Stimulated activated CD8-positive, alpha-beta memory T cell treated with anti-CD3 and anti-CD28 coated beads, Interleukin-4, amount 100 ng/mL, for 24 hours (primary cell): ENCODE data around the gene GNLY.
"Not testable (repeated sequence)": the region's sequence is repeated elsewhere in the genome, so short reads cannot be mapped to it uniquely, and the experiment has no call there.

ENCODE experiments used
- DNase-seq: peaks from one replicate; pipeline ENCODE4 v3.0.0-alpha.2; 2020; ENCODE audit warnings: low read depth

GNLY gene

DNA sequence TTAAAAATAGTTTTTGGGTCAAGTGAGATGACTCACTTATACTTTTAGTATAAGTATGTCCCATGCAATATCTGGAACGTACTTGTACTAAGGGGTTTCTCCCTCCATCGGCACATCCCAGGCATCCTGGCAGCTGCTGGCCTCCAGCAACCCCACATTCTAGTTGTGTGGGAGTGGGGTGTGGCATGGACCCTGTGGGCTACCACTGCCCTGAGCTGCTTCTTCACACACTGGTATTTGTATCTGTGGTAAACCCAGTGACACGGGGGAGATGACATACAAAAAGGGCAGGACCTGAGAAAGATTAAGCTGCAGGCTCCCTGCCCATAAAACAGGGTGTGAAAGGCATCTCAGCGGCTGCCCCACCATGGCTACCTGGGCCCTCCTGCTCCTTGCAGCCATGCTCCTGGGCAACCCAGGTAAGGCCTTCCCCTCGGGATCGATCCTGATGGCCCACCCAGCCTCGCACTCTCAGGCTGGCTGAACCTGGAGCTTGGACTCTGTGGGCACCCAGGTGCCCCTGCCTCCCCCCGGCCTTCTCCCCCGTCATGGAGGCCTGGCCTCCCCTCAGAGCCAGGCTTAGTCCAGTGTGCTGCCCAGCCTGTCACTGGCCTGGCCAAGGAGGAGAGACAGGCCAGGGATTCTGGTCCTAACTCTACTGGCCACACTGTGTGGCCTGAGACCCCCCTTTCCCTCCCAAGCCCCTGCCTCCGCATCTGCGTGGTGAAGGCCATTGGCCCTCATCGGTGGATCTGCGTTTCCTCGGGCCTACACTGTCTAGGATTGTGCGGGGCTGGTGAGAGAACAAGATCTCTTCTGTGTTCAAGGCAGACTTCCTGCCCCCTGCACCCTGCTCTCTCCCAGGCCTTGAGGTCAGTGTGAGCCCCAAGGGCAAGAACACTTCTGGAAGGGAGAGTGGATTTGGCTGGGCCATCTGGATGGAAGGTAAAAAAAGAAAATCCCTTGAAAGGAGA lies at the start of gene GNLY:
Gene GNLY, plus strand, starts transcription at position 307 of the 974 bp plus-strand sequence. Its CDS starts 61 bp downstream, at position 368.
- no peak for DNase-seq

DNA sequence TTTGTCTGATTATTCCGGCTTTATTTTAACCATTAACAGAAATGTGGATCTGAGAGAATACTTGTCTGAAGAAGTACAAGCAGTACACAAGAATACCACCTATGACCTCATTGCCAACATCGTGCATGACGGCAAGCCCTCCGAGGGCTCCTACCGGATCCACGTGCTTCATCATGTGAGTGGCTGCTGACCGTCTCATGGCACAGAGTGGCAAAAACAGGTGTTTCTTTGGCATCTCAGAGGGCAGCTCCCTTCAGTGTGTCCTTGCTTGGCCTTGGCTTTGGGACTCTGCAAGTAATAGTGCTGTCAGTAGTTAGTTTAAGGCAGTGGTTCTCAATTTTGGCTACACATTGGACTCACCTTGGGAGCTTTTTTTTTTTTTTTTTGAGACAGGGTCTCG lies 49.2 kb upstream of the GNLY start:
- no peak for DNase-seq

DNA sequence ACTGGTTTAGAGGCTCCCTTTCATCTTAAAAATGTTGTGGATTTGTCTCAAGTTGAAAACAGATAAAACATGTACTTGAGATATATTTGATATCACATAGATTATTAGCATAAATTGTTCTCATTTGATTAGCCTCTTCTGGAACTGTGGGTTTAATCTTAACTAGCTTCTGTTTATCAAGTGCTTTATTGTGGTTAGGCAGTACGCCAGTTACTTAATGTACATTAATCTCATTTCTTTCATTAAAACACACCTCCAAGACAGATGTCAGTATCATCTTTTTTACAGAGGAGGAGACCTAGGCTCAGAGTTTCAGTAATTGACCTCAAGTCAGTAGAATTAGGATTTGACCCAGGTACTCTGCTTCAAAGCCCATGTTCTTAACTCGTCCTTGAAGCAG lies 48.0 kb upstream of the GNLY start:
- no peak for DNase-seq

DNA sequence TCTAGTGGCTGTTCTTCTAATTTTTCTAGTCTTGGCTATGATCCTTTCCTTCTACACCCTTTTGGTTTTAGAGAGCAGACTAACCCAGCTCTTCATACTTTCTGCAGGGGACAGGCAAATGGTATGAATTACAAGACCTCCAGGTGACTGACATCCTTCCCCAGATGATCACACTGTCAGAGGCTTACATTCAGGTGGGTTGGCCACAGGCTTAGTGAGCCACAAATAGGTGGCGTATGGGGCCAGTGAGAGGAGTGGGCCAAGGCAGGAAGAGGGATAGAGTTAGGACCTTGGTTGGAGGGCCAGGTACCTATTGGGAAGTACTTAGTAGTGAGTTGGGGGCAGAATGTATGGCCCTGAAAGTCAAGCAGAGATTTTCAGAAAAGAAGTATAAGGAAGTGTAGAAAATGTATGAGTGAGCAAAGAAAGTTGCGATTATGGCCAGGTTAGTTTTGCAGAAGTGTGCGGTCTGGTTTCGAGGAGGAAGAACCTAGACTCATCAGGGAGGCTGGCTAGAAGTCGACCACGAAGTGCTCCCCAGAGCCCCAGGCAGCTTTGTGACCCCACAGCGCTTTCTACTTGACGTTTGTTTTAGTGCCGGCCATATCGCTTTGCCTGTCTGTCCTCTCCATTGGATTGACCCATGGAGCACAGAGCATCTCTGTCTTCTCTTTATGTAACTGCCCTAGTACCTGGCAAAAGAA lies 46.2 kb upstream of the GNLY start:
- no peak for DNase-seq

DNA sequence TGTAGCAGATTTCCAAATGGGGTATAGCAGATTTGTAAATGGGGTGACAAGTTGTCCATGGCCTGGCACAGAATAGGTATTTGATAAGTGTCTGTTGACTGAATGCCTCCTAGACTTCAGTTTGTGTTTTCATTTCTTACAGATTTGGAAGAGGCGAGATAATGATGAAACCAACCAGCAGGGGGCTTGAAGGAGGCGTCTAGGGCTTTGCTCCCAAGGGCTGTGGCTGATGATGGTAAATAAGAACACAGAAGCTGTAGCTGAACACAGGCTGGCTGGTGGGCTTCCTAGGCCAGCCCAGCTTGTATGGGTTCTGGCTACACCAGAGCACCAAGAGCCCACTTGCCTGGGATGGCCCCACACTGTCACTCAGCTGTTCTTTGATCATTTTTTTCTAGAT lies 45.5 kb upstream of the GNLY start:
- no peak for DNase-seq

DNA sequence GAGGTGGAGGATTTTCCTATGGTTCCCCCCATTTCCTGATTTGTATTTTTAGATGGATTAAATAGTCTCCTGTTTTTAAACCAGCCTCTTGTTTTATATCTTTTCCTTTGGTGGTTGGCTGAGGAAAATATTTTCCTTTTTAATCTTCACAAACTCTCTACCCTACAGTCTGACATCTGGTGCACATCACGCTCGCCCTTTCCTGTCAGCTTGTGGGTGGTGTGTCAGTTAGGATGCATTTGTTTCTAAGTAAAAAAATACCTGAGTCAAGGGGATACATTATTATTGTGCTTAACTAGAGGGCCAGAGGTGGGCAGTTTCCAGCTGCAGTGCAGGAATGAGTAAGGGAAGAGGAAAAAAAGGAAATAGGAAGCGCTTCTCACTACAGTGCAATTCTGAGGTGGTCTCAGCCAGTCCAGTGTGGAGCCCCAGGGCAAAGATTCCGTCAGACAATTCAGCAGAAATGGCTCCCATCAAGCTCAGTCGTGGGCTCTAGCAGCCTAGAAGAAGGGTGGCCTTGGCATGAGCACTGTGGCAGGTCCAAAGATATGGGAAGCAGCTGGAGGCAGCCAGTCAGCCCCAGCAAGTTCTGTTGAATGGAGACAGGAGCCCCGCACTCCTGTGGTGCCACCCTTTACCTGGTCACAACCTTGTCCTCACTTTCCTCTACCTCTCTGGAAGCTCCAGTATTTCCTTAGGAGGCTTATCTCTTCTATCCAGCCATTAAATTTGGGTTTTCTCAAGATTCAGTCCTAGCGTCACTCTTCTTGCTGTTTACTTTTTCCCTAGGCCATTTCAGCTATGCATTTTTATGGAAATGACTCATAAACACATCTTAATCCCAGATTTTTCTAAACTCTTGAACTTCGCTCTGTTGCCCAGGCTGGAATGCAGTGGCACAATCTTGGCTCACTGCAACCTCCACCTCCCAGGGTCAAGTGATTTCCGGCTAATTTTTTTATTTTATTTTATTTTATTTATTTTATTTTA lies 44.7 kb upstream of the GNLY start:
- no peak for DNase-seq

DNA sequence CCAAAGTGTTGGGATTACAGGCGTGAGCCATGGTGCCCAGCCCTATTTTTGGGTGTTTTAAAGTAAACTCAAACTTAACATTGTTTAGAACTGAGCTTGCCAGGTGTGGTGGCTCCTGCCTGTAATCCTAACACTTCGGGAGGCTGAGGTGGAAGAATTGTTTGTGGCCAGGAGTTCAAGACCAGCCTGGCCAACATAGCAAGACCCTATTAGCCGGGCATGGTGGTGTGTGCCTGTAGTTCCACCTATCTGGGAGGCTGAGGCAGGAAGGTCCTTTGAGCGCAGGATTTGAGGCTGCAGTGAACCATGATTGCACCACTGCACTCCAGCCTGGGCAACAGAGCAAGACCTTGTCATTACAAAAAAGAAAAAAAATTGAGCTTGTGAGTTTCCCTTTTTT lies 43.7 kb upstream of the GNLY start:
- DNase-seq = no peak

DNA sequence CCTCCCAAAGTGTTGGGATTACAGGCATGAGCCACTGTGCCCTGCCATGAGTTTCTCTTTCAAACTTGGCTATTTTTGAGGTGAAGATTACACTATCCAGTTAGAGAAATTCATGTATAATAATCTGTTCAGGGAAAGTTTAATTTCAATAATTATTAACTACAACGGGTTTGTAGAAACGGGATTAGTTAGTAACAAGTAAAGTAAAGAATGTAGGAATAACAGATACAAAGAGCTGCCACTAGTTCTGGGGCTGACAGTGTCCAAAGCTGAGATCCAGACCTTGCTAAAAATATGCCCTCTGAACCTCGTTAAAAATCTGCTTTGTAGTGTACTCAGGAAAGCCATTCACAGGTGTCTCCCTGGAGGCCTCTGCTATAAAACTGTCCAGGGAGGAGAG lies 43.1 kb upstream of the GNLY start:
- no peak for DNase-seq

DNA sequence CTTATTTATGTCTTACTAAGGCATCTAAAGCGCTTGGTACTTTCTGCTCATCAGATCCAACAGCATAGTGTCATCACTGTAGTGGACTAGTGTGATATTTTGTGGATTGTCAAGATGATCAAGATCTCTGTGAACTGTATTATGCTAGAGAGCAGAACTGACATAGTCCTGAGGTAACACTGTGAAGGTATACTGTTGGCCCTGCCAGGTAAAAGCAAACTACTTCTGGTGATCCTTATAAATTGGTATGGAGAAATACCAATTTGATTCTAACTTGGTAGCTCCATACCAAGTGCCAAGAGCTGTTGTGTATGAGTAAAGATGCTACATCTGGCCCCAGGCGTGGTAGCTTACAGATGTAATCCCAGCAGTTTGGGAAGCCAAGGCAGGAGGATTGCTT lies 42.1 kb upstream of the GNLY start:
- DNase-seq = no peak

DNA sequence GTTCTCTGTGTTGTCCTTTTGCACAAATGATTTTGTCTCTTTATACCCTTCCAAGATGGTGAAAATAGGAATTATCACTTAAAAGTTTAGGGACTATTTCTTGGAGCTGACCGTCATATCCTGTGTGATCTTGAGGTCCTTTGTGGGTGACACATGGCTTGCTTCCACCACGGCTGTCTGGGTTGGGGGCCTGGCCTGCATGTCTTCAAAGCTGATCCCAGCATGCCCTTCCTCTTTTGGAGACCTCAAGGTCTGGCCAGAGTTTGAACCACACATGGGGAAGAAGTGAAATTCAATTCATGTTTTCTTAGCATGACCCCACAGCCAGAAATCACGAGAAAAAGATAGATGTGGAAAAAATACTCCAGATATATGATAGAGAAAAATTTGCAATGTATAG lies 40.2 kb upstream of the GNLY start:
- DNase-seq = no peak

DNA sequence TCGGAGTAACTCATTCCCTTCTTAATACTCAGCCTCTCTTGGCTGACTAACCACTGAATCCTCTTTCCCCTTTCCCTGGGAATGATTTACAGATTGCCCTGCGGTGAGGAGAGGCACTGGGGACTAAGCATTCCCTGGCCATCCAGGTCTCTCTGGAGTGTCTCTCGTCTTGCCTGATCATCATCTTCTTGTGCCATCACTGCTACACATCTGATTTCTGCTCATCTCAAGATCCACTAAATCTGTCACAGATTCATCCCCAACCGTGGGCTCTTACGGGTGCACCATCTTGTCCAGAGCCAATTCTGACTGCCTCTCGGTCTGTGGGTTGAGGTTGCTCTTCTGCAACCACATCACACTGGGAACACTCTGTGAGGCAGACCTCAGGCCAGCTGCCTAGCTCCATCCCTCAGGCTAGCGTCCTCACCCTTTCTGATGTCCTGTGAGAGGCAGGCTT lies 38.2 kb upstream of the GNLY start:
- no peak for DNase-seq

DNA sequence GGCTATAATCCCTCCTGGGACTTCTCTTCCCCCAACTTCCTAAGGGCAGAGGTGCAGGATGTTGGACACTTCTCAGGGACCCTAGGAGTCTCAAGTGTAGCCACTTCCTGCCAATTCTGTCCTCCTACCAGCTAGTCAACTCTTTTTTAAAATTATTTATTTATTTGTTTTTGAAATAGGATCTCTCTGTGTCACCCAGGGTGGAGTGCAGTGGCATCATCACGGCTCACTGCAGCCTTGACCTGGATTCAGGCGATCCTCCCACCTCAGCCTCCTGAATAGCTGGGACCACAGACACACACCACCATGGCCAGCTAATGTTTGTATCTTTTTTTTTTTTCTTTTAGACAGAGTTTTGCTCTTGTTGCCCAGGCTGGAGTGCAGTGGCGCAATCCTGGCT lies 37.7 kb upstream of the GNLY start:
- DNase-seq = no peak

DNA sequence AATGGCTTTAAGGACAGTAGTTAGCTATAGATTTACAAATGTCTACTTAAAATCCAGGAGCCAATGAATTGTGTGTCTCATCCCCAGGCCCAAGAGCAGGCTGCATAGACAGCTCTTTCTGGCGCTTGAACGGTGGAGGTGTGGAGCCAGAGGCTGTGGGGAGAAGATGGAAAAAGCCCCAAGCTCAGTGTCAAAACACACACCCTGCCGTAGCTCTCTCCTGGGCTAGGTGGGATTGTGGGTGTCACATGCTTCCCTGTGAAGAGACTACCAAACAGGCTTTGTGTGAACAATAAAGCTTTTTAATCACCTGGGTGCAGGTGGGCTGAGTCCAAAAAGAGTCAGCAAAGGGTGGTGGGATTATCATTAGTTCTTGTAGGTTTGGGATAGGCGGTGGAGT lies 36.8 kb upstream of the GNLY start:
- not testable (repeated sequence) for DNase-seq

DNA sequence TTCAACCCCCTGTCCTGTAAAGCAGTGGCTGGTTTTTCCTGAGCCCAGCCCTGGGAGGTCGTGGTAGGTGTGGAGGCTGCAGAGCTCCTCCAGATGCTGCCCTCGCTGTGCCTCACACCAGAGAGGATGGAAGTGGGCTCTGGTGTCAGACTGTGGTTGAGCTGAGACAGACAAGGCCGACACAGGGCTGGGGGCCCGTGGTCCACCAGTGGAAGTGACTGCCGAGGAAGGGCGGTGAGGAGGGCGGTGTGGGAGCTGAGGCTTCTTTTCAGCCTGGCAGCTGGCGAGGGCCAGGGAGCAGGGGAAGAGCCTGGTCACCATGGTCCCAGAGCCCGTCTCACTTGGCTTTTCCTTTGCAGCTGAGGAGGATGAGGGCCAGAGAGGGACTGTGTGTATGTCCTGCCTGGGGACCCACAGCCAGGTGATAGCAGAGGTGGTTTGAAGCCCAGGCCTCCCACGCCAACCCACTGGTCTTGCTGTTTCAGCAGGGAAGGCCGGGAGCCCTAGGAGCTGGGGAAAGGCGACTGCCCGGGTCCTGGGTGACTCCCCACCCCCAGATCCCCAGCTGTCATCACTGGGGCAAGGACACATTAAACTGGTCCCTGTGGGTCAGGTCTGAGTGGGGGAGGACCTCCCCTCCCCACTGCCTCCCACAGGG lies 34.7 kb upstream of the GNLY start:
- DNase-seq = no peak

DNA sequence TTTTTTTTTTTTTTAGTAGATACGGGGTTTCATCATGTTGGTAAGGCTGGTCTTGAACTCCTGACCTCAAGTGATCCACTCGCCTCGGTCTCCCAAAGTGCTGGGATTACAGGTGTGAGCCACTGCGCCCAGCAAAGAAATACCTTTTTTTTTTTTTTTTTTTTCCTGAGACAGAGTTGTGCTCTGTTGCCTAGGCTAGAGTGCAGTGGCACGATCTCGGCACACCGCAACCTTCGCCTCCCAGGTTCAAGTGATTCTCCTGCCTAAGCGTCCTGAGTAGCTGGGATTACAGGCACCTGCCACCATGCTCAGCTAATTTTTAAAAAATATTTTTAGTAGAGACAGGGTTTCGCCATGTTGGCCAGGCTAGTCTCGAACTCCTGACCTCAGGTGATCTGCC lies 33.9 kb upstream of the GNLY start:
- DNase-seq = not testable (repeated sequence)

DNA sequence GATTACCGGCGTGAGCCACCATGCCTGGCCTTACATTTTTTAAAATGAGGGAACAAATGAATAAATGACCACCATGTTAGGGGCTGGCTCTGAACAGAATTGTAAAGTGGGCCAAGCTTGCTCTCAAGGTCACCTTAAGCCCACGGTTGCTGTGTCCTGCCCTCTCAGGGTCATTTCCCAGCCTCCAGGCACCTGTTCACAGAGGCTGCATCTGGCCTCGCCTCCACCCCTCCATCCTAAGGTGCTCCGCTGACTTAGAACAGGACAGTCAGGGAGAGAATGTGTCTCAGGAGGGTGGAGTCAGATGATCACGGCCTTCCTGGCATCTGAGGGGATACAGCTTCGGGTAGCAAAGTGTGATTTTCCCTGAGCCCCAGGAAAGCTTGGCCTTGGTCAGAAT lies 33.4 kb upstream of the GNLY start:
- no peak for DNase-seq

DNA sequence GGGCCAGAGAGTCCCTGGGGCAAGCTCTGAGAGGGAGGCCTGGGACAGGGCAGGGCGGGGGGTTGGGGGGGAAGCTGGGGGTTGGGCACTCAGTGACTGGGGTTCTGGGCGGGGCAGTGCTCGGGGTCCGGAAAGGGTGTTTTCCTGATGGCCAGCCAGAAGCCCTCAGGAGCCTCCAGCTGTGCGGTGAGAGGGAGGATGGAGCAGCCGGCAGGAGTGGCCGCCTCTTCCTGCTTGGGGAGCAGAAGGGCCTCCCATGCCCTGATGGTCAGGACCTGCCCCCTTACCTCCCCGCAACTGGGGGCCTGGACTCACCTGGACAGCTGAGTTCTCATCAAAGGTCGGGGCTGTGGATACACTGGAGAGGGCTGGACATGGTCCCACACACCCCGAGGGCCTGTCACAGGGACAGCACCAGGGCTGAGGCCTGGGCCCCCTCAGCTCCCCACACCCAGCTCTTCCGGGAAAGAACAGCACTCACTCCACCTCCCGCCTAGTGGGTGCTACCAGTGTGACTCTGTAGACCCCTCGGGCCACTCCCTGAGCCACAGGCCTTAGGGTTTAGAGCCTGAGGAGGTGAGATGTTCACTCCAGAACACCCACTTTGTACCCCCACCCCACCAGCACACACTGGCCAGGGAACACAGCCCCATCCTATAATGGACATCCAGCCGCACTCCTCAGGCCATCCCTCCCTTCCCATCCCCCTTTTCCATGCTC lies 32.9 kb upstream of the GNLY start:
- no peak for DNase-seq

DNA sequence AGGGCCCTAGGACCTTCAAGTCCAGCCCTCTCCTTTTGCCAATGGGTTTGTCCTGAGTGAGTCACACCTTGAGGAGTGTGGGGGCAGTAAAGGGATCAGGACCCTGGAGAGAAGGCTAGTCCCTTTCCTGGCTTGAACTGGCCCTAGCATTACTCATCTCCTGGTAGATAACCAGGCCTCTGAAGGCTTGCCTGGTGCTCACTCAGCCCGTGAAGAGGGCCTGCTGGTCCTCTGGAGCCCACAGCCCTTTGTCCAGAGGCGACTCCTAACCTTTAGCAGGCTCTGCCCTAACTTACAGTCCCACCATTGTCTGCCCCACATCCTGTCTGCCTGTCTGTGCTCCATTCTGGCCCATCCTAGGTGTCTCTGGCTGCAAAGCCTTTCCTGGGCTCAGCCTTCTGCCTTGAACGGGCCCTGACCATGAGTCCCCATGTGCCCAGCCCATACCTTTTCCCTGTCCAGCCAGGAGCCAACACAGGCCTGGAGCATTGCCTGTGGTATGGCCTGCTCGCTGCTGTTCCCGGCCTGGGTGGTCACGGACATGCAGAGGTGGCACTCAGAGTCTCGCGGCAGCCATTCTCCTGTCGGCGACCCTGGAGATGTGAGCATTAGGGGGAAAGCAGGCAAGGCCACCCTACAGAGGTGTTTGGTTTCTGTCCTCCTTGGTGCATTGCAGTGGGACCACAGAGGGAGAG lies 31.1 kb upstream of the GNLY start:
- DNase-seq = no peak

DNA sequence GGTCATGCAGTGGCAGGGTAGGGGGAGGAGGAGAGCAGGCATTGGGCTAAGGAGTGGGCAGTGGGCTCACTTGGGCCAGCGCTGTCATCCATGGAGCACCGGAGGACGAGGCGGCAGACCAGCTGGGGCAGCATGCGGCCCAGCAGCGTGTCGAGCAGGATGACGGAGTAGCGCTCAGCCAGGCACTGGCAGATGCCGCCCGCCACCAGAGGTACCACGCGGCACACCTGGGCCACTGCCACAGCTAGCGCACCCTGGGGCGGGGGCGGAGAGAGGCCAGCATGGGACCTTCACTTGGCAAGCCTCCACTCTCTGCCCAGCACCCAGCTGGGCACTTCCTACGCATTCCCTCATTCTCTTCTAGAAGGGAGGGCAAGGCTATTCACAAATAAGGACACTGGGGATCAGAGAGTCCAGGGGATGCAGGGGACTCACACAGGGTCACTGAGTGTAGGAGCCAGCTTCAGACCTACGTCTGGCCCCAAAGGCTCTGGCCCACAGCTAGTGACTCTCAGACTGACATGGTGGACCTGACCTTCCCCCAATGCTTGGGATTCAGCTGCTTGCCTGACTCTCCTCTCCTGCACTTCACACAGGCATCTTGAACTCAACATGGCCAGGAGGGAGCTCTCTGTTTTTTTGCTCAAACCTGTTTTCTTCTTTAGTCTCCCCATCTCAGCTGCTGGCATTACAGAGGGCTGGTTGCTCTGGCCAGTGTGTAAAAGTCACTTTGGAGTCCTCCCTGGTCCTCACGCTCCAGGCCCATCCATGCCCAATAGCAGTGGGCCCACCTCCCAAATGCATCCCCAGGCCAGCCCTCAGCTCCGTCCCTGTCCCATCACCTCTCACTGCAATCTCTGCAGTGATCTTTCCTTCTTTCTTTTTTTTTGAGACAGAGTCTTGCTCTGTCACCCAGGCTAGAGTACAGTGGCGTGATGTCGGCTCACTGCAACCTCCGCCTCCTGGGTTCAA lies 30.3 kb upstream of the GNLY start:
- DNase-seq = no peak
